ENCODE data around the gene YIPF3.

GRCh38 chr6:43461936-43462335, 54.8 kb downstream of the YIPF3 start:
- TF ChIP-seq, protein P1, sequence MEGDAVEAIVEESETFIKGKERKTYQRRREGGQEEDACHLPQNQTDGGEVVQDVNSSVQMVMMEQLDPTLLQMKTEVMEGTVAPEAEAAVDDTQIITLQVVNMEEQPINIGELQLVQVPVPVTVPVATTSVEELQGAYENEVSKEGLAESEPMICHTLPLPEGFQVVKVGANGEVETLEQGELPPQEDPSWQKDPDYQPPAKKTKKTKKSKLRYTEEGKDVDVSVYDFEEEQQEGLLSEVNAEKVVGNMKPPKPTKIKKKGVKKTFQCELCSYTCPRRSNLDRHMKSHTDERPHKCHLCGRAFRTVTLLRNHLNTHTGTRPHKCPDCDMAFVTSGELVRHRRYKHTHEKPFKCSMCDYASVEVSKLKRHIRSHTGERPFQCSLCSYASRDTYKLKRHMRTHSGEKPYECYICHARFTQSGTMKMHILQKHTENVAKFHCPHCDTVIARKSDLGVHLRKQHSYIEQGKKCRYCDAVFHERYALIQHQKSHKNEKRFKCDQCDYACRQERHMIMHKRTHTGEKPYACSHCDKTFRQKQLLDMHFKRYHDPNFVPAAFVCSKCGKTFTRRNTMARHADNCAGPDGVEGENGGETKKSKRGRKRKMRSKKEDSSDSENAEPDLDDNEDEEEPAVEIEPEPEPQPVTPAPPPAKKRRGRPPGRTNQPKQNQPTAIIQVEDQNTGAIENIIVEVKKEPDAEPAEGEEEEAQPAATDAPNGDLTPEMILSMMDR (IDR thresholded peaks at IDR 0.05), result no peak
- TF ChIP-seq POLR2A (IDR thresholded peaks at IDR 0.05), result no peak
